ENCODE measurements around the gene DEUP1. TPM values are rescaled to one million over a fixed set of nuclear protein-coding genes. Genes with fewer than 3 reads are reported as not detected.

The DEUP1 gene
- total RNA-seq, 2 experiments from 2014 or later, result not detected

DNA sequence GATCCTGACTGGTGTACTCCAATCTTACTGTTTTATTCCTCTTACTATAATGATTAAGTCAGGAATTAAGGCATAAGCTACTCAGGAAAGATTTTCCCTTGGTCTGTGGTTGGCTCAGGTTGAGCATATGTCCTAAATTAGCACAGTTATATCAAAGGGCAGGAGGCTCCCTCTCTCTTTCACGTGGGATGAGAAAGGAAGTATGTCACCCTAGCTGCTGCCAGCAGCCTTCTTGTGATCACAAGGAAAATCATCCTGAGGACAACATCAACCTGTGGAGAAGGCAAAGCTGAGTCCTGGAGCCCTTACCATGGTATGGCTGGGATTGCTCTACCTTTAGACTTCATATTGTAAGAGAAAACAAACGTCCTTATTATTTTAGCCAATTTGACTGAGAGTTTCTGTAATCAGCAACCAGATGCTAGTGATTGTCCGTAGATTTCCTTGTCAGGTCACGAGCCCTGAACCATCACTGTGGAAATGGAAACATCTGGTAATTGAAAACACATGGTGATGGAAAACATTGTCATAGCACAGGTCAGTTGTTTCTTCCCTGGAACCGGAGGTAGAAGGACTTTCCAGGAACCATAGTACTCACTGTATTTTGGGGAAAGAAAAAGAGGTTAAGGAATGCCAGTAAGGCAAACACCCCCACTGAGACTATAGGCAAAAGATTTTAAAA lies 40.6 kb upstream of the DEUP1 start:
- Mint-ChIP-seq H3K4me3 (no peak overlapping the region), H3K9me3 (no peaks in the 10 kb centered on the region), H3K27ac (no peak overlapping the region), H3K36me3 (ENCODE audit: low read depth) (no peaks in the 10 kb centered on the region), H3K4me1 (ENCODE audit: low read depth) (no peaks in the 10 kb centered on the region), H3K27me3 (peaks cover 12% of the 10 kb centered on the region)
- DNase-seq (no peak), ATAC-seq (no peak)
- intact Hi-C loops (cut with micrococcal nuclease), result no loop called here
- ChIA-PET CTCF (interaction anchor here (0.5 kb wide), 1 partner anchor 705 kb away, joined by 3 read pairs; no protein-coding TSS in a partner anchor), POLR2A (no interaction called here)
- TF ChIP-seq, protein P1, sequence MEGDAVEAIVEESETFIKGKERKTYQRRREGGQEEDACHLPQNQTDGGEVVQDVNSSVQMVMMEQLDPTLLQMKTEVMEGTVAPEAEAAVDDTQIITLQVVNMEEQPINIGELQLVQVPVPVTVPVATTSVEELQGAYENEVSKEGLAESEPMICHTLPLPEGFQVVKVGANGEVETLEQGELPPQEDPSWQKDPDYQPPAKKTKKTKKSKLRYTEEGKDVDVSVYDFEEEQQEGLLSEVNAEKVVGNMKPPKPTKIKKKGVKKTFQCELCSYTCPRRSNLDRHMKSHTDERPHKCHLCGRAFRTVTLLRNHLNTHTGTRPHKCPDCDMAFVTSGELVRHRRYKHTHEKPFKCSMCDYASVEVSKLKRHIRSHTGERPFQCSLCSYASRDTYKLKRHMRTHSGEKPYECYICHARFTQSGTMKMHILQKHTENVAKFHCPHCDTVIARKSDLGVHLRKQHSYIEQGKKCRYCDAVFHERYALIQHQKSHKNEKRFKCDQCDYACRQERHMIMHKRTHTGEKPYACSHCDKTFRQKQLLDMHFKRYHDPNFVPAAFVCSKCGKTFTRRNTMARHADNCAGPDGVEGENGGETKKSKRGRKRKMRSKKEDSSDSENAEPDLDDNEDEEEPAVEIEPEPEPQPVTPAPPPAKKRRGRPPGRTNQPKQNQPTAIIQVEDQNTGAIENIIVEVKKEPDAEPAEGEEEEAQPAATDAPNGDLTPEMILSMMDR (IDR thresholded peaks at IDR 0.05), result no peak

DNA sequence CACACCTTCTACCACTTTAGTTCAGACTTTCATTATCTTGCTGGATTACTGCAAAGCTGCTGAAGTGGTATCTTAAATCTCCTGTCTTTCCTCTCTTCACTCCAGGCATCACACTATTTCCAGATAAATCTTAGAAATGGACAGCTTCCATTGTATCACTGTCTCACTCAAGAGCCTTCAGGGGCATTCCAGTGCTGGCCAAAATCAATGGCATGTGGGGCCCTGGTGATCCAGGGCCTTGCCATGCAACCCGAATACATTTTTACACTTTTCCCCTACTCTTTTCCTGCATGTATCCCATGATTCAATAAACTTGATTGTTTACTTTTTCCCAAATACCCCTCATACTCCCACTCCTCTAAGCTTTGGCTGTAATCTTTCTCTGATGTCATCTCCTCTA lies 39.4 kb upstream of the DEUP1 start:
- POLR2A ChIA-PET, result no interaction called here
- ATAC-seq, result no peak
- Mint-ChIP-seq H3K27me3 (peaks cover 12% of the 10 kb centered on the region), H3K36me3 (ENCODE audit: low read depth) (no peaks in the 10 kb centered on the region), H3K27ac (no peak overlapping the region), H3K9me3 (no peaks in the 10 kb centered on the region), H3K4me3 (no peak overlapping the region), H3K4me1 (ENCODE audit: low read depth) (peaks cover 3% of the 10 kb centered on the region)
- intact Hi-C loops (cut with micrococcal nuclease), result no loop called here
- no peak for DNase-seq
- TF ChIP-seq, protein P1 (IDR thresholded peaks at IDR 0.05), result no peak
- CTCF ChIA-PET, result interaction anchor here (0.9 kb wide), 1 partner anchor 28 kb away, joined by 3 read pairs; no protein-coding TSS in a partner anchor

DNA sequence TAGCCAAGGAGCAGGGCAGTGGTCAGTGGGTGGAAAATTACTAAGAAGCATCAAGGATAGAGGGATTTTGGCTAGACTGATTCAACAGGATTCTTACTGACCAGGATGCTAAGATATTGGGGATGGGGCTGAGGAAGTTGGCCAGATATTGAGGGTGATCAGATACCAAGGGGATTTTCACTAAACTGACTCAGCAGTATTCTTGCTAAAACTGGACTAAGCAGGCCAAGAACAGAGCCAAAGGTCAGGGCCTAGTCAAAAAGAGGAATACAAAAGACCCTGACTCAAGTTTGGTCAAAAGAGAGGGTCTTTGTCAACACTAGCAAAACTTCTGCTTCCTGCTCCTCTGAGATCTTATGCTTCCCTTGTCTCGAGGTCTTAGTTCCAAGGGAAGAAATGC lies 38.6 kb upstream of the DEUP1 start:
- ATAC-seq (no peak), DNase-seq (no peak)
- H3K36me3 Mint-ChIP-seq (ENCODE audit: low read depth), result no peaks in the 10 kb centered on the region
- peaks cover 10% of the 10 kb centered on the region for H3K27me3 Mint-ChIP-seq
- H3K4me1 Mint-ChIP-seq (ENCODE audit: low read depth), result peaks cover 3% of the 10 kb centered on the region
- H3K9me3 Mint-ChIP-seq, result no peaks in the 10 kb centered on the region
- POLR2A ChIA-PET, result no interaction called here
- TF ChIP-seq, protein P1 (IDR thresholded peaks at IDR 0.05), result no peak
- intact Hi-C loops (cut with micrococcal nuclease), result no loop called here
- H3K27ac Mint-ChIP-seq, result no peak overlapping the region
- H3K4me3 Mint-ChIP-seq, result no peak overlapping the region
- CTCF ChIA-PET, result interaction anchor here (0.9 kb wide), 1 partner anchor 28 kb away, joined by 3 read pairs; no protein-coding TSS in a partner anchor

DNA sequence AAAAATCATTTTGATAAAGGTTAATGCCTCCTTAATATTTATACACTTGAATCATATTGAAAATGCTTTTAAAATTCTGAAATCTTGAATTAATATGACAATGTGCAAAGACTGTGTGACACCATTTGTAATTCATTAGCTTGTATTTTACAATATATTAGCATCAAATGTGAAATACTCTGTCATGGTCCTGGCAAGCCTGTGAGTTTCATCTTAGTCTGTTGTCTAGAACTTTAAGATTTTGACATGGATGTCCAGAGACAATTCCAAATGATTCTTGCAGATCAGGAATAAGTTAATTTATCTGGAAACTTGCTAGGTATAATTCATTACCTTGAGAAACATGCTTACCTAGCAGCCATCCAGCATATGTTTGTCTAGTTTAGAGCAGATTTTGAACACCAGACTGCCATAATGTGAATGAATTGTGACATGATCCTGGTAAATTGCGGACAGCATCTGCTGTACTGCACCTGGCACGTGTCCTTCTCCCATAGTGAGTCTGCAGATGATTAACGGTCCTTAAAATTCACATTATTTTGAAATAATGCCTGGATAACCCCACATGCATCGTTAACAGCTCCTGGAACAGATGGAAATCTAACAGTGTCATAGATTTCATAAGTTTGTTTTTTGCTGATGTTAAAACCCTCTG lies 34.5 kb upstream of the DEUP1 start:
- peaks cover 7% of the 10 kb centered on the region for H3K27me3 Mint-ChIP-seq

More for the DNA sequence above, 34.5 kb upstream of the DEUP1 start:
- no peak overlapping the region for H3K27ac Mint-ChIP-seq
- POLR2A ChIA-PET, result interaction anchor here (0.6 kb wide), 1 partner anchor 376 kb away, joined by 4 read pairs; no protein-coding TSS in a partner anchor
- H3K4me3 Mint-ChIP-seq, result no peak overlapping the region
- no peak for ATAC-seq
- intact Hi-C loops (cut with micrococcal nuclease), result no loop called here
- no peak for DNase-seq
- no peaks in the 10 kb centered on the region for H3K36me3 Mint-ChIP-seq (ENCODE audit: low read depth)
- peaks cover 3% of the 10 kb centered on the region for H3K4me1 Mint-ChIP-seq (ENCODE audit: low read depth)
- H3K9me3 Mint-ChIP-seq, result no peaks in the 10 kb centered on the region
- TF ChIP-seq, protein P1 (IDR thresholded peaks at IDR 0.05), result no peak
- CTCF ChIA-PET, result interaction anchor here (0.8 kb wide), 1 partner anchor 20 kb away, joined by 3 read pairs; no protein-coding TSS in a partner anchor

All from activated CD8-positive, alpha-beta T cell treated with anti-CD3 and anti-CD28 coated beads for 36 hours (primary cell).